Measurements from ENCODE around the gene FAHD1.

The FAHD1 gene

DNA sequence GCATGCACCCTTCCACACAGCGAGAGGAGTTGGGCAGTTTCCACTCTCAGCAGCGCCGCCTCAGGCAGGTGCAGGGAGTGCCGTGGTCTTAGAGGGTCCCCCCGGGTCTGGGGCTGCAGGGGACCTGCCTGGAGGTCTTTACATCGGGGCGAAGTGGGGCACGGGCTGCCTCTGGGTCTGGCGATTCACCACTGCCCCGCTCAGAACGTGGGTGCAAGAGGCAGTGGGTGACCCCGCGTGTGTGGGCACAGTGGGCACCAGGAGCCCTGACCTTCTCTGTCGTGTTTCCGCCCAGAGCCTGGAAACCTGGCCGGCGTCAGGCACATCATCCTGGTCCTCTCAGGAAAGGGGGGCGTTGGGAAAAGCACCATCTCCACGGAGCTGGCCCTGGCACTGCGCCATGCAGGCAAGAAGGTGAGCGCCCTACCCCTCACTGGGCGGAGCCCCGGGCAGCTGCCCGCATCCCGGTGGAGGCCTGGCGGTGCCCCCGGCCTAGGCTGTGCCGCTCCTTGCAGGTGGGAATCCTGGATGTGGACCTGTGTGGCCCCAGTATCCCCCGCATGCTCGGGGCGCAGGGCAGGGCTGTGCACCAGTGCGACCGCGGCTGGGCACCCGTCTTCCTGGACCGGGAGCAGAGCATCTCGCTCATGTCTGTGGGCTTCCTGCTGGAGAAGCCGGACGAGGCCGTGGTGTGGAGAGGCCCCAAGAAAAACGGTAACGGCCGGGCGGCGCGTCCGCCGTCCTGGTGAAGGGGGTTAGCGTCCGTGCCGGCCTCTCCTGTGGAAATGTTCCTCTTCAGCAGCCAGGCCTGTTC lies 40.6 kb upstream of the FAHD1 start:
- H3K4me3 ChIP-seq (ENCODE audit: low read depth, low read length), result no peak overlapping the region
- TF ChIP-seq, protein P1, sequence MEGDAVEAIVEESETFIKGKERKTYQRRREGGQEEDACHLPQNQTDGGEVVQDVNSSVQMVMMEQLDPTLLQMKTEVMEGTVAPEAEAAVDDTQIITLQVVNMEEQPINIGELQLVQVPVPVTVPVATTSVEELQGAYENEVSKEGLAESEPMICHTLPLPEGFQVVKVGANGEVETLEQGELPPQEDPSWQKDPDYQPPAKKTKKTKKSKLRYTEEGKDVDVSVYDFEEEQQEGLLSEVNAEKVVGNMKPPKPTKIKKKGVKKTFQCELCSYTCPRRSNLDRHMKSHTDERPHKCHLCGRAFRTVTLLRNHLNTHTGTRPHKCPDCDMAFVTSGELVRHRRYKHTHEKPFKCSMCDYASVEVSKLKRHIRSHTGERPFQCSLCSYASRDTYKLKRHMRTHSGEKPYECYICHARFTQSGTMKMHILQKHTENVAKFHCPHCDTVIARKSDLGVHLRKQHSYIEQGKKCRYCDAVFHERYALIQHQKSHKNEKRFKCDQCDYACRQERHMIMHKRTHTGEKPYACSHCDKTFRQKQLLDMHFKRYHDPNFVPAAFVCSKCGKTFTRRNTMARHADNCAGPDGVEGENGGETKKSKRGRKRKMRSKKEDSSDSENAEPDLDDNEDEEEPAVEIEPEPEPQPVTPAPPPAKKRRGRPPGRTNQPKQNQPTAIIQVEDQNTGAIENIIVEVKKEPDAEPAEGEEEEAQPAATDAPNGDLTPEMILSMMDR (IDR thresholded peaks at IDR 0.05; ENCODE audit: borderline replicate concordance, insufficient read depth, low read depth, low read length), result no peak

DNA sequence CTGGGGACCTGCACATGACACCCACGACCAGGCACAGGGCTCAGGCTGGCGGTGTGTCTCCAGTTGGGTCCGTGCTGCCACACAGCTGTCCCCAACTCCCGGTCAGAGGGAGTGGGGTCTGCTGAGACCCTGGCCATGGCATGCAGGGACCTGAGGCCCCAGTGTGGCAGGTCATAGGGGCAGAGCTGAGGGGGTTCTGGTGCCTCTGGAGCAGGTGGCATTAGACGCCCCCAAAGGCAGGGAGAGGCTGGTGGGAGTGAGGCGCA lies 40.0 kb upstream of the FAHD1 start:
- H3K4me3 ChIP-seq (ENCODE audit: low read depth, low read length), result no peak overlapping the region
- TF ChIP-seq, protein P1 (IDR thresholded peaks at IDR 0.05; ENCODE audit: borderline replicate concordance, insufficient read depth, low read depth, low read length), result no peak

DNA sequence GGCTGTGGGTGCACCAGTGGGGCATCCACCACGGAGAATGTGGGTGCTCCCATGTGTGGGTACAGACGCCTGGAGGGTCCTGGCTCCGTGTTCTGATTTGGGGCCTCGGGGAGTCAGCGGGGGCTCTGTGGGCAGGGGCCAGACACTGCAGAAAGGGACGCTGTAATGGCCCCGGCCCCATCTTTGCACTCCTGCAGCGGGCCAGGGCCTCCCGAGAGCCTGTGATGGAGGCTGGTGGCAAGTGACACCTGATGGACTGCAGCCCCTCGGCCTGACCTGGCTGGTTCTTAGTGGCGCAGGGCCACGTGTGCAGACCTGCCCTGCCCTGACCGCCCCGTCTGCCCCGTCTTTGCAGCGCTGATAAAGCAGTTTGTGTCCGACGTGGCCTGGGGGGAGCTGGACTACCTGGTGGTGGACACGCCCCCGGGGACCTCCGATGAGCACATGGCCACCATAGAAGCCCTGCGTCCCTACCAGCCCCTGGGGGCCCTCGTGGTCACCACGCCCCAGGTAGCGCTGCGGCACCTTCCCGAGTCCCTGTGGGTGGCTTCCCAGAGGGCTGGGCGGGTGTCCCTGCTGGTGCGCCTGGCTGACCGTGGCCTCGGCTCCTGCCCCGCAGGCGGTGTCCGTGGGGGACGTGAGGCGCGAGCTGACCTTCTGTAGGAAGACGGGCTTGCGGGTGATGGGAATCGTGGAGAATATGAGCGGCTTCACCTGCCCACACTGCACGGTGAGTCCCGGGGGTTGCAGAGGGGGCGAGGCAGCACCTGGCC lies 39.5 kb upstream of the FAHD1 start:
- TF ChIP-seq, protein P1 (IDR thresholded peaks at IDR 0.05; ENCODE audit: borderline replicate concordance, insufficient read depth, low read depth, low read length), result no peak
- H3K4me3 ChIP-seq (ENCODE audit: low read depth, low read length), result no peak overlapping the region

GRCh38 chr16:1788095-1788707 lies 38.8 kb upstream of the FAHD1 start:
- TF ChIP-seq, protein P1 (IDR thresholded peaks at IDR 0.05; ENCODE audit: borderline replicate concordance, insufficient read depth, low read depth, low read length), result no peak
- no peak overlapping the region for H3K4me3 ChIP-seq (ENCODE audit: low read depth, low read length)

DNA sequence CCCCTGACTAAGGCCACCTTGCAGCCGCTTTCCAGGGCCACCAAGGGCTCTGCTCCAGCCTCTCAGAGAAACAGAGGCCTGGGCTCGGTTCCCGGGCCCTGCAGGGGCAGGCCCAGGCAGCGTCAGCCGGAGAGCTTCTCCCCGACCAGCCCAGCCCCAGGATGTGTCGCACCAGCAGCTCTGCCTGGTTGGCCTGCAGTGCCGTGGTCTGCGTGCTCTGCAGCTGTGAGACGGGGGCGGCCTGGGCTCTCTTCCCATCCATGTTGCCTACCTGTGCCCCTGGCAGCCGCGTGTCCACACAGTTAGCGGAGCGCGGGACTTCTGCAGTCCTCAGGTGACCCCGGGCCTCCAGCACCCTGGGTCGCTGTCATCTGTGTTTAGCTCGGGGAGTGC lies 38.3 kb upstream of the FAHD1 start:
- H3K4me3 ChIP-seq (ENCODE audit: low read depth, low read length), result no peak overlapping the region

DNA sequence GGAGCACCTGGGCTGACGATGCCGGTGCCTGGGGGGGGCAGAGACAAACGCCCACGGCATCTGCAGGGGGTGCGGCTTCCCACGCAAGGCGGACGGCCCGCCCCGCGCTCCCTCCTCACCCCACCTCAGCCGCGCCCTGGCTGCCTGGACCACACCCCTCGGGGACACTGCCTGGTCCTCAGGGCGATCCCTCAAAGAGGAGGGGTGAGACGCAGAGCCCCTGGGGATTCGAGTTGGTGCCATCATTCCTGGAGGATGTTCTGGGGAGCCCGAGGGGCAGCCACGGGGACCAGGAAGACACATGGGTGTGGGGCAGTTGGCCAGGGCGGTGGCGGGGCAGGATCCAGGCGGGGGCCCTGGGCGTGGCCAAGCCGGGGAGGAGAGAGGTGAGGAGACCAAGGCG lies 37.4 kb upstream of the FAHD1 start:
- TF ChIP-seq, protein P1 (IDR thresholded peaks at IDR 0.05; ENCODE audit: borderline replicate concordance, insufficient read depth, low read depth, low read length), result no peak

More for the DNA sequence above, 38.3 kb upstream of the FAHD1 start:
- TF ChIP-seq, protein P1 (IDR thresholded peaks at IDR 0.05; ENCODE audit: borderline replicate concordance, insufficient read depth, low read depth, low read length), result no peak

More for the DNA sequence above, 37.4 kb upstream of the FAHD1 start:
- no peak overlapping the region for H3K4me3 ChIP-seq (ENCODE audit: low read depth, low read length)

All from GM12875 (cell line).